ENCODE measurements around the gene ITGBL1.

DNA sequence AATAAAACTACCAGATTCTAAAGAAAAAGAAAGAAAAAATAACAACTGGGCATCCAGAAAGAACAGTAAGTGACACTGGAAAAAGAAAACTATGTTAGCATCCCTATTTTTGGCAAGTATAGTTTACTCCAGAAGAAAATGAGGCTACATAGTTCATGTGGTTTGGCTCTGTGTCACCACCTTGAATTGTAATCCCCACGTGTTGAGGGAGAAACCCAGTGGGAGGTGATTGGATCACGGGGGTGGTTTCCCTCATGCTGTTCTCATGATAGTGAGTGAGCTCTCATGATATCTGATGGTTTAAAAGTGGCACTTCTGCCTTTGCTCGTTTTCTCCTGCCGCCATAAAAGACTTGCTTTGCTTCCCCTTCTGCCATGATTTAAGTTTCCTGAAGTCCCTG is 76.9 kb downstream of the ITGBL1 start:
- TF ChIP-seq, protein P1, sequence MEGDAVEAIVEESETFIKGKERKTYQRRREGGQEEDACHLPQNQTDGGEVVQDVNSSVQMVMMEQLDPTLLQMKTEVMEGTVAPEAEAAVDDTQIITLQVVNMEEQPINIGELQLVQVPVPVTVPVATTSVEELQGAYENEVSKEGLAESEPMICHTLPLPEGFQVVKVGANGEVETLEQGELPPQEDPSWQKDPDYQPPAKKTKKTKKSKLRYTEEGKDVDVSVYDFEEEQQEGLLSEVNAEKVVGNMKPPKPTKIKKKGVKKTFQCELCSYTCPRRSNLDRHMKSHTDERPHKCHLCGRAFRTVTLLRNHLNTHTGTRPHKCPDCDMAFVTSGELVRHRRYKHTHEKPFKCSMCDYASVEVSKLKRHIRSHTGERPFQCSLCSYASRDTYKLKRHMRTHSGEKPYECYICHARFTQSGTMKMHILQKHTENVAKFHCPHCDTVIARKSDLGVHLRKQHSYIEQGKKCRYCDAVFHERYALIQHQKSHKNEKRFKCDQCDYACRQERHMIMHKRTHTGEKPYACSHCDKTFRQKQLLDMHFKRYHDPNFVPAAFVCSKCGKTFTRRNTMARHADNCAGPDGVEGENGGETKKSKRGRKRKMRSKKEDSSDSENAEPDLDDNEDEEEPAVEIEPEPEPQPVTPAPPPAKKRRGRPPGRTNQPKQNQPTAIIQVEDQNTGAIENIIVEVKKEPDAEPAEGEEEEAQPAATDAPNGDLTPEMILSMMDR (IDR thresholded peaks at IDR 0.05): no peak
- TF ChIP-seq POLR2A (IDR thresholded peaks at IDR 0.05): no peak
- no peak for TF ChIP-seq POLR2AphosphoS5 (IDR thresholded peaks at IDR 0.05)
